ENCODE data around the gene DZIP1L.

The DZIP1L gene

DNA sequence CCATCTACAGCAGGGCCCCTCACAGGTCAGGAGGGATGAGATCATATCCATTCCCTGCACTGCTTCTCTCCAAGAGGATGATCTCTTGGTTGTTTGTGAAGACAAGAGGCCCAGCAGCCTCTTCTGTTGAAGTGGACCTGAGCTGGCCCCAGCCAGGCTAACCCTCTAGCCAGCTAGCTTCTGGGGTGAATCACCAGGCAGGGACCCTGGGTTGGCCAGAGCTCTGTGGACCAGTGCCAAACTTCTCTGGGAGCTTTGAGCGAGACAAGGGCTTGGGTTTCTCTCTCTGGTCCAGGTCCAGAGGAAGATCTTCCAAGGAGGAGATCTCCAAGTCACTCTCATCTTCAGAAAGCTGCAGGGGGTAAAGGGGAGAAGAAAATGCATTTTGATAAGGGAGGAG is 52.8 kb downstream of the DZIP1L start:
- TF ChIP-seq, protein P1, sequence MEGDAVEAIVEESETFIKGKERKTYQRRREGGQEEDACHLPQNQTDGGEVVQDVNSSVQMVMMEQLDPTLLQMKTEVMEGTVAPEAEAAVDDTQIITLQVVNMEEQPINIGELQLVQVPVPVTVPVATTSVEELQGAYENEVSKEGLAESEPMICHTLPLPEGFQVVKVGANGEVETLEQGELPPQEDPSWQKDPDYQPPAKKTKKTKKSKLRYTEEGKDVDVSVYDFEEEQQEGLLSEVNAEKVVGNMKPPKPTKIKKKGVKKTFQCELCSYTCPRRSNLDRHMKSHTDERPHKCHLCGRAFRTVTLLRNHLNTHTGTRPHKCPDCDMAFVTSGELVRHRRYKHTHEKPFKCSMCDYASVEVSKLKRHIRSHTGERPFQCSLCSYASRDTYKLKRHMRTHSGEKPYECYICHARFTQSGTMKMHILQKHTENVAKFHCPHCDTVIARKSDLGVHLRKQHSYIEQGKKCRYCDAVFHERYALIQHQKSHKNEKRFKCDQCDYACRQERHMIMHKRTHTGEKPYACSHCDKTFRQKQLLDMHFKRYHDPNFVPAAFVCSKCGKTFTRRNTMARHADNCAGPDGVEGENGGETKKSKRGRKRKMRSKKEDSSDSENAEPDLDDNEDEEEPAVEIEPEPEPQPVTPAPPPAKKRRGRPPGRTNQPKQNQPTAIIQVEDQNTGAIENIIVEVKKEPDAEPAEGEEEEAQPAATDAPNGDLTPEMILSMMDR (IDR thresholded peaks at IDR 0.05; ENCODE audit: low read depth, low read length): no peak
- TF ChIP-seq POLR2A (IDR thresholded peaks at IDR 0.05; ENCODE audit: extremely low read depth, insufficient read length) (no peak), MYC (IDR thresholded peaks at IDR 0.05; ENCODE audit: low read depth, low read length) (no peak)
- TF ChIP-seq, protein P2, sequence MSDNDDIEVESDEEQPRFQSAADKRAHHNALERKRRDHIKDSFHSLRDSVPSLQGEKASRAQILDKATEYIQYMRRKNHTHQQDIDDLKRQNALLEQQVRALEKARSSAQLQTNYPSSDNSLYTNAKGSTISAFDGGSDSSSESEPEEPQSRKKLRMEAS (IDR thresholded peaks at IDR 0.05; ENCODE audit: low read depth, low read length): no peak
- no peak for DNase-seq (ENCODE audit: low read depth)
- H3K4me3 ChIP-seq (ENCODE audit: low read depth, low read length): no peak overlapping the region

DNA sequence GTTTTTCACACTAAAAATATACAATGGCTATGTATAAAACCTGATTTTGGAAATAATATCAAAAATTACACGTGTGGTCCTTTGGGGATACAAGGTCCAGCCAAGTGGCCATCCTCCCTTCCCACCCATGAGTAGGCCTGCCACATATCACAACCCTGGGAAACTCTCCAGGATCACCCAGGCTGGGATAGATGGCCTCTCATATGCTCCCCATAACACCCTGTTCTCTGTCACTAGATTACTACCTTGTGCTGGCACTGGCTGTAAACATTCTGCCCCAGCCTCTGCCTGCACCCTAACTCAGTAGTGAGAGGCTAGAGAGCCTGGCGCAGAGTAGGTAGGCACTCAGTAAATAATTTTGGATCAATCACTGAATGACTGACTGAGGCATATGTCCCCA is 53.4 kb downstream of the DZIP1L start:
- no peak overlapping the region for H3K4me3 ChIP-seq (ENCODE audit: low read depth, low read length)
- DNase-seq (ENCODE audit: low read depth): no peak
- TF ChIP-seq POLR2A (IDR thresholded peaks at IDR 0.05; ENCODE audit: extremely low read depth, insufficient read length): no peak
- TF ChIP-seq, protein P2 (IDR thresholded peaks at IDR 0.05; ENCODE audit: low read depth, low read length): no peak
- TF ChIP-seq, protein P1 (IDR thresholded peaks at IDR 0.05; ENCODE audit: low read depth, low read length): no peak
- TF ChIP-seq MYC (IDR thresholded peaks at IDR 0.05; ENCODE audit: low read depth, low read length): no peak

DNA sequence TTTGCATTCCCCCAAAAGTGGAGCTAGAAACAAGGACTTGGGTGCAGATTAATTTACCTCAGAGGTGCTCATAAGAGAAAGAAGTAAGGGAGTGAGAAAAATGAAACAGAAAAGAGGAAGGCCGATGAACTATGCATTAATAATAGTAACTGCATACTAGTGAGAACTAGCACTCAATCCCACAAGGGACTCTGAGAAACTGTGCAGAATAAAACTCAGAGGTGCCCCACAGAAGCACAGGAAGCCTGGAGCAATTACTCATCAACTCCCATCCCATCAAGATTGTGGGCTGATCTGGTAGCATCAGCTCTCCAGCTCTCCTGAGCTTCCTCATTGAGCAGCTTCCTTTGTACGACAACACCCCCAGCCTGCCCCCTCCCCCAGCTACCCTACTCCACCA is 54.6 kb downstream of the DZIP1L start:
- no peak overlapping the region for H3K4me3 ChIP-seq (ENCODE audit: low read depth, low read length)
- DNase-seq (ENCODE audit: low read depth): peak; percentile 81
- TF ChIP-seq, protein P2 (IDR thresholded peaks at IDR 0.05; ENCODE audit: low read depth, low read length): no peak
- TF ChIP-seq MYC (IDR thresholded peaks at IDR 0.05; ENCODE audit: low read depth, low read length): no peak

DNA sequence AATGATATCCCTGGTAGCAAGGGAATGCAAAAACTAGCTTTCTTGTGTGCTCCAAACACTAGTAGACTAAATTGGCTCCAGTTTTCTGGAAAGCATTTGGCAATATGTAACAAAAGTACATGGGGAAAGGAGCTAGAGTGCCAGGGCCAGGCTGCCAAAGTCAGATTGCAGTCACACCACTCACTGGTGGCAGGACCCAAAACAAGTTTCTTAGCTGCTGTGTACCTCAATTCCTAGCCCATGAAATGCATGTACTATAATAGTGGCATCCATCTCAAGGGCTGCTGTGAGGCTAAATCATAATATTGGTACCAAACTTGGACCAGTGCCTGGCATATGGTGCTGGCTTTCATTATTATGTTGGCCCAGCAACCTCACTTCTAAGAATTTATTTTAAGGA is 56.1 kb downstream of the DZIP1L start:
- H3K4me3 ChIP-seq (ENCODE audit: low read depth, low read length): no peak overlapping the region
- no peak for DNase-seq (ENCODE audit: low read depth)
- TF ChIP-seq POLR2A (IDR thresholded peaks at IDR 0.05; ENCODE audit: extremely low read depth, insufficient read length) (no peak), MYC (IDR thresholded peaks at IDR 0.05; ENCODE audit: low read depth, low read length) (no peak)
- TF ChIP-seq, protein P1 (IDR thresholded peaks at IDR 0.05; ENCODE audit: low read depth, low read length): no peak
- TF ChIP-seq, protein P2 (IDR thresholded peaks at IDR 0.05; ENCODE audit: low read depth, low read length): no peak

DNA sequence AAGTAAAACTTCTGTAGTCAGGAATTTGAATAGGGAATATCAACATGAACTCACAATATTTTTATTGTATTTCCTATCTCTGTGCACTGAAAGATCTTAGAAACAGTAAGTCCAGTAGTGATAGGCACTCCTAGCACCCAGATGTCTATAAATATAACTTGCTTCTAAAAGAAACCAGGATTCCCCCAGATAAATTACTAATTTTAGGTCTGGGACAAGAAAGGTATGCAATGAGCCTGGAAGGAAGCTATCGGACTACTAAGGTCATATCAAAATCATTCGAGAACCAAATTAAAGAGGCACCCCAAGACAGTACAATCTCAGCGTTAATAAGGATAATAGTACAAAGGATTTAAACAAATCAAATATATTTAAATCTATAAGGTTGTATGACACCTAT is 58.0 kb downstream of the DZIP1L start:
- no peak overlapping the region for H3K4me3 ChIP-seq (ENCODE audit: low read depth, low read length)
- DNase-seq (ENCODE audit: low read depth): no peak
- TF ChIP-seq MYC (IDR thresholded peaks at IDR 0.05; ENCODE audit: low read depth, low read length) (no peak), POLR2A (IDR thresholded peaks at IDR 0.05; ENCODE audit: extremely low read depth, insufficient read length) (no peak)
- TF ChIP-seq, protein P1 (IDR thresholded peaks at IDR 0.05; ENCODE audit: low read depth, low read length): no peak
- TF ChIP-seq, protein P2 (IDR thresholded peaks at IDR 0.05; ENCODE audit: low read depth, low read length): no peak

DNA sequence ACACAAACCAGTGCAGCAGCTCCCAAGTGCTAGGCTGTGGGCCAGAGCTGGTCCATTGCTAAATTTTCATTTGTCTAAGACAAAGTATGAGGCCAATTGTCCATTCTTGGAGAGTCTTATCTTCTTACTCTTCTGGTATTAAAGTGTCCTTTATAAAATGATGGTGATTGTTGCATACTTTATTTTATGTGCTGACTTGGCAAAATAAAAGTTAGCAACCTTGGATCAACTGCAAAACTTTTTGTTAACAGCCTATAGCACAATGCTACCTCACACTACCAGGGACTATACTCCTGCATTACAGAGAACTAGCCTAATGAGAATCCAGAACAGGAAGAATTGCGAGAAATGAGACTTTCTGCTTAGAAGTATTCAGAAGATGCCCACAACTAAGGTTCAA is 61.4 kb downstream of the DZIP1L start:
- TF ChIP-seq POLR2A (IDR thresholded peaks at IDR 0.05; ENCODE audit: extremely low read depth, insufficient read length): no peak
- TF ChIP-seq, protein P1 (IDR thresholded peaks at IDR 0.05; ENCODE audit: low read depth, low read length): no peak
- TF ChIP-seq, protein P2 (IDR thresholded peaks at IDR 0.05; ENCODE audit: low read depth, low read length): no peak
- no peak overlapping the region for H3K4me3 ChIP-seq (ENCODE audit: low read depth, low read length)
- DNase-seq (ENCODE audit: low read depth): no peak
